Loucy (cell line): ENCODE measurements around the gene FGF13.

Source experiments
- H2AFZ ChIP-seq: fragments of 200-600 bp; sonication (generic); 2 replicates; pipeline ENCODE4 v1.6.0; 2016; ENCODE audit warnings: antibody characterized with exemption, mild to moderate bottlenecking, low read length, moderate library complexity
- H3F3A ChIP-seq: fragments of 200-600 bp; 2 replicates; pipeline ENCODE4 v1.6.0; 2016; ENCODE audit warnings: antibody characterized with exemption, low read depth, mild to moderate bottlenecking
- H3K27me3 ChIP-seq: fragments of 200-600 bp; sonication (generic); 2 replicates; pipeline ENCODE4 v1.6.1; 2014; ENCODE audit warnings: low read length, mild to moderate bottlenecking; ENCODE audit not compliant: insufficient read depth, poor library complexity, severe bottlenecking
- H3K36me3 ChIP-seq: fragments of 200-600 bp; sonication (generic); 2 replicates; pipeline ENCODE4 v1.6.1; 2016; ENCODE audit warnings: low read length; ENCODE audit not compliant: insufficient read depth
- H3K4me1 ChIP-seq: fragments of 200-600 bp; sonication (generic); 2 replicates; pipeline ENCODE4 v1.5.1; 2014; ENCODE audit warnings: low read length, mild to moderate bottlenecking; ENCODE audit not compliant: insufficient read depth, poor library complexity, severe bottlenecking
- H3K4me2 ChIP-seq: fragments of 200-600 bp; sonication (generic); 2 replicates; pipeline ENCODE4 v1.6.0; 2014; ENCODE audit warnings: antibody characterized with exemption, low read length, low read depth, mild to moderate bottlenecking; ENCODE audit not compliant: poor library complexity, severe bottlenecking
- H3K4me3 ChIP-seq: fragments of 200-600 bp; sonication (generic); 2 replicates; pipeline ENCODE4 v1.5.1; 2014; ENCODE audit warnings: low read length, mild to moderate bottlenecking, mixed read lengths; ENCODE audit not compliant: poor library complexity, severe bottlenecking
- H3K79me2 ChIP-seq: fragments of 200-600 bp; sonication (generic); 2 replicates; pipeline ENCODE4 v1.6.1; 2014; ENCODE audit warnings: low read length; ENCODE audit not compliant: insufficient read depth
- H3K9ac ChIP-seq: fragments of 200-600 bp; sonication (generic); 2 replicates; pipeline ENCODE4 v1.6.0; 2014; ENCODE audit warnings: mild to moderate bottlenecking, low read depth, low read length, moderate library complexity; ENCODE audit not compliant: poor library complexity, severe bottlenecking
- H3K9me2 ChIP-seq: fragments of 200-600 bp; sonication (generic); replicated peaks from 2 replicates; pipeline ENCODE4 v1.6.1; 2016; ENCODE audit warnings: low read depth, low read length, mixed read lengths
- H3K9me3 ChIP-seq: fragments of 200-600 bp; sonication (generic); 2 replicates; pipeline ENCODE4 v1.6.1; 2014; ENCODE audit warnings: mild to moderate bottlenecking, antibody characterized with exemption, low read length, low read depth; ENCODE audit not compliant: insufficient read depth
- H4K20me1 ChIP-seq: fragments of 200-600 bp; sonication (generic); 2 replicates; pipeline ENCODE4 v1.6.0; 2014; ENCODE audit warnings: antibody characterized with exemption, low read length, mild to moderate bottlenecking; ENCODE audit not compliant: insufficient read depth, poor library complexity, severe bottlenecking
- CTCF ChIP-seq: fragments of 200-600 bp; sonication (generic); conservative IDR thresholded peaks from 2 replicates; pipeline ENCODE4 v1.5.1; 2014; ENCODE audit warnings: mild to moderate bottlenecking, antibody characterized with exemption, low read length
- EZH2phosphoT487 ChIP-seq: fragments of 200-600 bp; IDR thresholded peaks from 2 replicates; pipeline ENCODE4 v1.6.1; 2018; ENCODE audit warnings: antibody characterized with exemption, mild to moderate bottlenecking, moderate library complexity, borderline replicate concordance

The FGF13 gene

DNA sequence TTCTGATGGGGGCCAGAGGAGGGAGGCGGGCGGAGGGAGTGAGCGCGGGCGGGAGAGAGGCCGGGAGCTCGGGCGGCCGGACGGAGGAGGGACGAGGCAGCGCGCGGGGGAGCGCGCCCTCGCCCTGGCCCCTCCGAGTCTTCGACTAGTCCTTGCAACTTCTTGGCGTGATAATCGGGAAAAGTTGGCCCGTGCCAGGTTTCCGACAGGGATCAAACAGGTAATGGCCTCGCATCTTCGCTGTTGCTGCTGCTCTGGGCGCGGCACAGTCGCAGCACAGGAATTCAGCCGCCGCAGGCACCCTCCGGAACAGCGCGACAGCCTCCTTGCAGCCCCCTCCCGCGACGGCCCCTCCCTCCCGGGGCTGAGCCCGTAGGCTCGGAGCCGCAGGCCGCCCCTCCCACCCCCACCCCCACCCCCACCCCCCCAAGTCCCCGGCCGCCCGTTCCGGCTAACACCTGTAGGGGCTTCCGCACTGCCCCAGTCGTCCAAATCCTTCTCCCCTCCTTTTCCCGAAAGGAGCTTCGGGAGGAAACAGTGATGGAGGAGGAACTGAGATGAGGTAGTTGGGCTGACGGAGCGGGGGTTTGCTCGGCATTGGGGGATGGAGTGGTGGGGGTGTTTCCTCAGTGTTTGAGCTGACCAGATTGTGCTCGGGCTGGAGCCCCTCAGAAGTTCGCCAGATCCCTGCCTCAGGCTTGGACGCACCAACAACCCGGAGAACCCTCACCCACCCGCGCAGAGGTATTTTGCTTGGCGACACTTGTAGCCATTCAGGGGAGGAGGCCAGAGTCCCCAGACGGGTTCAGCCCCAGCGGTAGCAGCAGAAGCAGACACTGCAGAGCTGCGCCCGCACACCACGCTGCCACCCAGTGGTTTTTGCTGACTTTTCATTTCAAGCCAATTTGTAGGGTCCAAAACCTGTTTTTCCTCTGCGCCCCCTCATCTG, at the start of gene FGF13:
FGF13 (minus strand) TSS at position 319 of the 949 bp plus-strand sequence. CDS start 714 bp downstream, outside the sequence.
- Histone ChIP-seq H3K27me3 (no peaks in the 10 kb centered on the region), H4K20me1 (no peaks in the 10 kb centered on the region), H3K36me3 (no peaks in the 10 kb centered on the region), H3F3A (no peaks in the 10 kb centered on the region), H3K4me2 (no peak within 1 kb of the TSS), H2AFZ (no peak within 1 kb of the TSS), H3K9me2 (no peaks in the 10 kb centered on the region), H3K9ac (no peak within 1 kb of the TSS), H3K4me1 (no peaks in the 10 kb centered on the region), H3K9me3 (no peaks in the 10 kb centered on the region), H3K79me2 (no peaks in the 10 kb centered on the region), H3K4me3 (no peak within 1 kb of the TSS)
- TF ChIP-seq CTCF = no peak
- no peak for TF ChIP-seq EZH2phosphoT487

DNA sequence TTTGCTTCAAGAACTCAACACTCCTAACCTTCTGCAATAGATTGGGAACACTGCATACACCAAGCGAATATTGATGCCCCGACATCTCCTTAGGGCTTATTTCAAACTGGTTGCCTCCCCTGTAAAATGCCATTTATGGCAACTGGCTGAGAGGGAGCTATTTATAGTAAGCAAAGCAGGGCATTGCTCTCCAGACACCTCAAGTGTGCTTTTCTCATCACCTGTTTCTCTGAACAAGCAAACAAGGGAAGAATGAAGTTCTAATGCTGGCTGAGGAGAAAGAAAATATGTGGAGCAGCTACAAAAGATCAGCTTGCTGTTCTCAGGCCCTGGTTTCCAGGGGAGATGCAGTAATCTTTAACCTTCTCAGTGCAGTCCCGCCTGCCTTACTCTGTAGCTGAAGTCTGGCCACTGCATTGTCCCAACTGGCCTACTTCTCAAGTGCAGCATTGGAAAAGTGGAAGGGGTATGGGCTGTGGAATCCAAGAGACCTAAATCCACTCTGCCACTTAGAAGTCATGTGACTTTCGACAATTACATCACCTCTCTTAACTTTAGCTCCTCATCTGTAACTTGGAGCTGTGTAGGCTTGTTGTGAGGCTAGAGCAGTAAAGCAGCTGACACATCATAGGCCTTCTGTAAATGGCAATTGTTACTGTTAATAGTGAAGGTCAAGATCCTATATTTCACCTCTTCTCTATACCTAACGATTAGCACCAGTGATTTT, 47.9 kb upstream of the FGF13 start:
- Histone ChIP-seq H3K9ac (no peak overlapping the region), H4K20me1 (no peaks in the 10 kb centered on the region), H3K4me3 (no peak overlapping the region), H3K9me2 (no peaks in the 10 kb centered on the region), H3K9me3 (no peaks in the 10 kb centered on the region), H3K27me3 (no peaks in the 10 kb centered on the region), H3K4me1 (no peaks in the 10 kb centered on the region), H3K36me3 (no peaks in the 10 kb centered on the region), H3K4me2 (no peak overlapping the region), H3K79me2 (no peaks in the 10 kb centered on the region), H3F3A (no peaks in the 10 kb centered on the region), H2AFZ (no peak overlapping the region)
- no peak for TF ChIP-seq EZH2phosphoT487

- Histone ChIP-seq H3K27me3 (no peaks in the 10 kb centered on the region), H3K9me3 (no peaks in the 10 kb centered on the region), H3K9me2 (no peaks in the 10 kb centered on the region), H3K9ac (no peak overlapping the region), H3K79me2 (no peaks in the 10 kb centered on the region), H3K36me3 (no peaks in the 10 kb centered on the region), H2AFZ (no peak overlapping the region), H3K4me2 (no peak overlapping the region), H4K20me1 (no peaks in the 10 kb centered on the region), H3F3A (no peaks in the 10 kb centered on the region), H3K4me3 (no peak overlapping the region), H3K4me1 (no peaks in the 10 kb centered on the region)
- TF ChIP-seq EZH2phosphoT487 (no peak), CTCF (no peak)
Observed at GRCh38 chrX:138756234-138756633, 44.7 kb upstream of the FGF13 start.
